ENCODE results near the gene MTR.

Gene MTR

DNA sequence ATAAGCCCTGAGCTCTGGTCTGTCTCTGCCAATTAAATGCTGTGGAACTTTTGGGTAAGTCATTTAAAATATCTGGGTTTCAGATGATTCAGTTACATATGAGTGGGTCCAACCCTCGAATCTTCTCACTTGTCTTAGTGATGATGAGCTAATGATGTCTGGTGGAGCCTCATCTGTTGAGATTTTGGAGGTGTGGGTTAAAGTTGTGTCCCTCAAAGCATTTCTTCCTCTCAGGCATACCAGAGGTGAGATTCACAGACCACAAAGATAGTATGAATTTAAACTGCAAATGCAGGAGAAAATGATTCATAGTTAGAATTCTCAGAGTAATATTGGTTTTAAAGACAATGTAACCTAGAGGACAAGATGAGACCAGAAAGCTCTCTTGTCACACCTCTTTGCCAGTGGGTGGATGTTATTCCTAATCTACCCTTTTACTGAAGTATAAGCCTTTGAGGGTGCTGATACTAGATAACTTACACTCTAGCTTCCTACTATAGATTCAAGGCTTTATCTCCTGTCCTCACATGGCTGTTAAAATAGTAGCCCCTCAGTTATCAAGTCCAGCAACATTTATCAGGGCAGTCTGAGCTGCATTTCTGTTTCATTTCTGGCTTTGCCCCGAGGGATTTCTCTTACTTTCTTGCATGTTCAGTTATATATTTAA, 118.4 kb downstream of the MTR start:
- no peak for DNase-seq

DNA sequence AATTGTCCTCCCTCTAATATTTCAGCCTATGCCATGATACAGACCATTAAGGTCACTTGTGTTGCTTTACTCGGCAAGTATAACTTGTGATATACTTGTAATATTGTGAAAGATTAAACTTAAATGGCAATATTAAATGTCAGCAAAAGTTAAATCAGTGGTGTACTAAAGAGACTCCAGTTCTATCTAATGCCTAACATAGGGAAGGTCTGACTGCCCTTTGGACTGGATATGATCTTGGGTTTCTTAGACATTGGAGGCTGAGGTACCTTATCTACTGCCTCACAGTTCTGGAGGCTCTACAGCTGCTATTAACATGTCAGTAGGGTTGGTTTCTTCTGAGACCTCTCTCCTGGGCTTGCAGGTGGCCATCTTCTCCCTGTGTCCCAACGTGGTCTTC, 119.3 kb downstream of the MTR start:
- DNase-seq: no peak

DNA sequence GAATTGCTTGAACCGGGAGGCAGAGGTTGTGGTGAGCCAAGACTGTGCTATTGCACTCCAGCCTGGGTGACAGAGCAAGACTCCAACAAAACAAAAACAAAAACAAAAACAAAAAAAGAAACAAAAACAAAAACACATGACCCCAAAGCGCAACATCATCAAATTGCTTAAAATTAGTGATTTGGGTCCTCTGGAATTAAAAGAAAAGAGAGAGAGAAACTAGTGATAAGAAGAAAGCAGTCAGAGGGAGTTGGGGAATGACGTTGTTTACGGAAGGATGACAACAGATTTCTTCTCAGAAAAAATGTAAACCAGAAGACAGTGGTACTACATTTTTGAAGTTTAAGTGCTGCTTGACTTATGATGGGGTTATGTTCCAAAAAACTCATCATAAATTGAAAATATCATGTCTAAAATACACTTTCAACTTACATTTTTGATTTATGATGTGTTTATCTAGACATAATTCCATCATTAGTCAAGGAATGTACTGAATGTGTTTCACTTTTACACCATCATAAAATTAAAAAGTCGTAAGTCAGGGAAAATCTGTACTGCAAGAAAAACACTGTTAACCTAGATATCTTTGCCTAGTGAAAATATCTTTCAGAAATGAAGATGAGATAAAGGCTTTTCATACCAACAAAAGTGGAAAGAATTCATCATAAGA, 121.2 kb downstream of the MTR start:
- no peak for DNase-seq

DNA sequence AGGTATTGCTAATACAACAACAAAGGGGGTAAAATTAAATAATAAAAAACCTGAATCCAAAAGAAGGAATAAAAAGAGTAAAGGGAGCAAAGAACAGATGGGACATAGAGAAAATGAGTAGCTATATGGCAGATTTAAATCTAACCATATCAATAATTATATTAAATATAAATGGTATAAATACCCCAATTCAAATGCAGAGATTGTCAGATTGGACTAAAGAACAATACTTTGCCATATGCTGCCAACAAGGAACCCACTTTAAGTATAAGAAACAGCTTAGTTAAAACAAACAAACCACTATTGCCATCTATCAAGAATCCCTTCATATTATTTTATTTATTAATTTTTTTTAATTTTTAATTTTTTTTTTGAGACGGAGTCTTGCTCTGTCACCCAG, 122.4 kb downstream of the MTR start:
- DNase-seq: no peak

DNA sequence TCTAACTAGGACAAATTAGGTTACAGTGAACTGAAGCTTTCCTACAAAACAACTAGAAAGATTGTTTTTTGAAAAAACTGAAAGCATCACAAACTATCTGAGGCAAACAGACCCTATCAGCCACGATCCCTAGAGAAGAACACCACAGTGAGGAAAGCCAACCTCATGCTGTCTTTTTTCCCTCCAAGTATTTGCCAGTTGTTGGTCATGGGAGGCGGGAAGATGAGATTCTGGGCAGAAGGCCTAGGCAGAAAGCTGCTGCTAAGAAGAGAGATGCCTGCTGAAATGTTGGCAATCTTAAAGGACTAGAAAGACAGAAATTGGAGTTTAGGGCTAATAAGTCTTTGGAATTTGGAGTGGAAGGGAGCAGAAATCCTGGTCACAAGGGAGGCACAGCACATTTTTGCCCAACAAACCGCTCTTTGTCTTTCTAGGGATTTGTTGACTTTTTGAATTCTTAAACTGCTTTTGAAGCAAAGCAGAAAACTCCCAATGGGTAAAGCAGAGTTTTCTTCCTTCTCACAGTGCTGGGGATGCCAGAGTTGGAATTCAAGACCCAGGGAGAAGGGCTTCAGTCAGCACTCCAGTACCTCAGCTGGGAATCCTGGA, 125.3 kb downstream of the MTR start:
- no peak for DNase-seq

DNA sequence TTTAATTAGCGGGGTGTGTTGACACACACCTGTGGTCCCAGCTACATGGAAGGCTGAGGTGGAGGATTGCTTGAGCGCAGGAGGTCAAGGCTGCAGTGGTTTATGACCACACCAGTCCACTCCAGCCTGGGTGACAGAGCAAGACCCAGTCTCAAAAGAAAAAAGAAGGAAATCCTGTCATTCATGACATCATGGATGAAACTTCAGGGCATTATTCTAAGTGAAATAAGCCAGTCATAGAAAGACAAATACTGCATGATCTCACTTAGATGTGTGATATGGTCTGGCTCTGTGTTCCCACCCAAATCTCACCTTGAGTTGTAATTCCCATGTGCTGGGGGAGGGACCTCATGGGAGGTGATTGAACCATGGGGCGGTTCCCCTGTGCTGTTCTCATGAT, 126.5 kb downstream of the MTR start:
- DNase-seq: no peak

DNA sequence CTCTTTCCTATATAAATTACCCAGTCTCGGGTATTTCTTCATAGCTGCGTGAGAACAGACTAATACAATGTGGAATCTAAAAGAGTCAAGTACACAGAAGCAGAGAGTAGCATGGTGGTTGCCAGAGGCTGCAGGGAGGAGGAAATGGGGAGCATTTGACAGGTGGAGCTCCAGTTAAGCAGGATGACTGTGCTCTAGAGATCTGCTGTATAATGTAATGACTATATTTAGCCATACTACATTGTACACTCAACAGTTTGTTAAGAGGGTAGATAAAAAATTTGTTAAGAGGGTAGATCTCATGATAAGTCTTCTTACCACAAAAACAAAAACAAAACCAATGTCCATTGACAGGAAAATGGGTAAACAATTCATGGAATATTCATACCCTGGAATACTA, 127.1 kb downstream of the MTR start:
- no peak for DNase-seq

DNA sequence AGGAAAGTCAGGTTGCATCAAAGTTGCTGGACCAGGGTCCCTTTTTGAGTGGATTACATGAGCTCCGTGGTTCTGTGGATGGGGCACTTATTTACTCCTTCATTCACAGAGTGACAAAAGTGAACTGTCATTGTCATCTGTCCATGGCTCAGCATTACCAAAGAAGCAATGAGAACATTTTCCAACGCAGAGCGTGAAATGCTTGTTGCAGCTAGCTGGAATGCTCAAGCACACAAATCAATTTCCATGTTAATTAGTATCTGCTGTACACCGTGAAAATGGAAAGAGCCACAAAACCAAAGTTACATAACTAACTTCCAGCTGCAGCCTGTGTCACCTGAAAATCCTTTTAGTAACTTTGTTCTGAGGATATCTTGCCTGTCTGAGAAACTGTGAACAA, 130.3 kb downstream of the MTR start:
- DNase-seq: no peak

DNA sequence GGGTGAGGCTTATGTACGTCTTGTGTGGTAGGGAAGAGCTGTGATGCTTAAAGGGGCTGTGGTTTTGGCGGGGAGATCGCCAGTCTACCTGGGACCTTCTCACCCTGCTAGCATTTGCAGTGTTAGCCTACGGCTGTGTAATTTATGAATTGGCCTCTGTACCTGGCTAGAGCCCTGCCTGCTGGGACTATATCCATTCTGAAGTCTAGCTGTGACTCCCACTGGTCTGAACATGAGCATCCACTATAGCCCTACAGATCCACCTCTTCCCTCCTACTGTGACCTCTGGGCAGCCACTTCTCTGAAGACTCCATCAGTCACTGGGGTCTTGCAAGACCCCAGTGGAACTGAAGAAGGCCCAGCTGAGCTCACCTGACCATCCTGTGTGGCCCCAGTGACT, 135.4 kb downstream of the MTR start:
- no peak for DNase-seq

DNA sequence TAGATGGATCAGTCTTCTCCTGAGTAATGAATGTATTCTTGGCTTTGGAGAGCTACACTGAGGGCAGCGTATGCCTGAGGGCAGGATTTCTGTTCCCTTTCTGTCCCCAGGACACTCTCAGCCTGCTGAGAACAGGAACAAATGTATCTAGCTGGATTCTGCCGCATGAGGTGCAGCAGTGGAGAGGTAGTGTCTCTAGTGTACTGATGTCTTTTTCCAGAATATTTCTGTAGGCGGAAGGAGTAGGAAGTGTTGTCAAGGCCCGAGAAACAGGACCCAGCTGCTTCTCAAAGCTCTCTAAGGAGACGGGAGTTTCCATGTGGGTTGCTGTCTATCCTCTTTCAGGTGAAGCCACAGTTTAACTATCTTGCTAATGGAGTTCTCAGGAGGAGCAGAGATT, 143.7 kb downstream of the MTR start:
- no peak for DNase-seq

DNA sequence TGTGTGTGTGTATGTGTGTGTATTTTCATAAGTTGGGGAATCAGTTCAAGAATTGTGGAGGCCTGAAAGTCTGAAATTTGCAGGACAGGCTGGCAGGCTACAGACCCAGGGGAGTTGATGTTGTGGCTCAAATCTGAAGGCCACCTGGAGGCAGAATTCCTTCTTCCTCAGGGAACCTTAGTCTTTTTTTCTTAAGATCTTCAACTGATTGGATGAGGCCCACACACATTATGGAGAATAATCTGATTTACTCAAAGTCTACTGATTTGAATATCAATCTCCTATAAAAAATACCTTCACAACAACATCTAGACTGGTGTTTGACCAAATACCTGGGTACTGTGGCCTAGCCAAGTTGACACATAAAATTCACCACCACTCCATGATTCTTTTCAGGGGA, 147.3 kb downstream of the MTR start:
- DNase-seq: no peak

DNA sequence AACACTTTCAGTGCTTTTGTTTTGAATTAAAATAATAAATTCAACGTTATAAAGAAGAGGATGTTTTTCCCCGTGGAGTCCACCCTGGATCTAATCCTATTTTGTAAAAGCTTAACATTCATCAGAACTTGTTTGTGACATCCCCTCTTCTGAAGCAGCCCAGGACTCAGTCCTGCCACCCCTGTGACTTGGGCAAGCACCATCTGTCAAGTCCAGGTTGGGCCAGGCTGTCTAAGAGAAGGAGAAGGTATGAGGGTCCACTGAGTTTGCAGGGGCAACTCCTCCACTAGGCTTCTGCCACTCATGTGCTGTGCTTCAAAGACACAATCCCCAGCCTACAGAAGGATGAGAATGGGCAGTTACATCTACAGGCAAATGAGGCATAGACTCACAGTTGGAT, 149.5 kb downstream of the MTR start:
- DNase-seq: no peak

DNA sequence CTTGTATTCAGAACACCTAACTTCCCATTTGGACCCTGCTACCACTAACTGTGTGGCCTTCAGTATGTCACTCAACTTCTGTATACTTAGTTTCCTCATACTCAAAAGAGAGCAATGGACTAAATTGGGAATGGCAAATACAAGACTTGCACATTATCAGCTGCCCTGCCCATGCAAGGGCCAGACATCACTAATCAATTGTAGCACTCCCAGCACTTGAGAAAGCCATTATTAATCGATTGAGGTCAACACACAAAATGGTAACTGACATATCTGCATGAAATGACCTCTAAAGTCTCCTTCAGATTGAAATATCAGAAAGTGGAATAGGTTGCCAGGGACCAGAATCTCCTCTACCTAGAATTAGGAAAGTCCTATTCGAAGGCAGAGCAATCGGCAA, 149.9 kb downstream of the MTR start:
- DNase-seq: no peak

DNA sequence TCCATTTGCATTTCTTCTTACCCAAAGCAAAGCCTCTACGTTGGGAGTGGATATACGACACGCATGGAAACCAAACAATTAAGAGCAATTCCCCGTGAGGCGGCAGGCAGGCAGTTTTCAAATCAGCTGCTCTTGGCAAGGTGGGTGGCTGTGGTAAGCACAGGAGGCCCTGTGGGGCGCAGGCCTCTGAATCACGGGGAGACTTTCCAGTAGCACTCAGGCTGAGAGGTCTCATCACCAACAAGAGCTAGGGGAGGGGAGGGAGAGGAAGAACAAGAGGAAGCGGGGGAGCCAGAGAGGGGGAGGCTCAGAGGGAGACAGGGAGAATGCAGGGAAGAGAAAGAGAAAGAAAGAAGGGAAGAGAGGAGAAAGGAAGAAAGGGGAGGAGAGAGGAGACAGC, 152.7 kb downstream of the MTR start:
- DNase-seq: no peak

DNA sequence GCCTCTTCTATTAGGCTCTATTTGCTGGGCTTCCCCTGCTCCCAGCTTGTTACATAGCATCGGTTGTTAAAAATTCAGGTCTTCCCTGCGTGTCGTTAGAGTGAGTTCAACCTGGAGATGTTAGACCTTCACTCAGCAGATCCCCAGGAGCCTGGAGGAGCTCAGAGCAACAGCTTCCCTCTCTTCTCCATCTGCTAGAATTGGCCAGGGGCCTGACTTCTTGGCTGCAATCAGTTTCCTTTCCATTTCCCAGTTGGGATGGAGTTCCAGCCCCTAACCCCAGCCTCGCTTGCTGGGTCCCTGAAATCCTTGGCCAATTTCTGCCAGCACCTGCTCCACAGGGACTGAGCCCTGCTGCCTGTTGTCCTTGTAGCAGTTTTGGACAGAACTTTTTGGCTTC, 153.3 kb downstream of the MTR start:
- DNase-seq: no peak

DNA sequence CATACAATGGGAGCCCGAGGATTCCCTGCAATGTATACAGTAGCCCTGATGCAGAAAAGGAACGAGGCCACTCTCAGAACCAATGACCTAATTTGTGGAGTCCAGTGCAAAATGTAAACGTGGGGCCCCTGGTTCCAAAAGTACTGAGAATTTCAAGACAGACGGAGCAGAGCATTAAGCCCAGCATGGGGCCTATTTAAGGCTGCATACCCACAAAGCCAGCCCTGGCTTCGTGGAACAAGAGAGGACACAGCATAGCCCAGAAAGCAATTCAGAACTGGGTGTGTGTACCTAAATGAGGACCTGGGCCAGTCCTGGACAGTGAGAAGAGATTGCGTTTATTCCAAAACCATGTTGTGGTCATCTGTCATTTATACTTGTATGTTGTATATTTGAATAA, 153.9 kb downstream of the MTR start:
- no peak for DNase-seq

DNA sequence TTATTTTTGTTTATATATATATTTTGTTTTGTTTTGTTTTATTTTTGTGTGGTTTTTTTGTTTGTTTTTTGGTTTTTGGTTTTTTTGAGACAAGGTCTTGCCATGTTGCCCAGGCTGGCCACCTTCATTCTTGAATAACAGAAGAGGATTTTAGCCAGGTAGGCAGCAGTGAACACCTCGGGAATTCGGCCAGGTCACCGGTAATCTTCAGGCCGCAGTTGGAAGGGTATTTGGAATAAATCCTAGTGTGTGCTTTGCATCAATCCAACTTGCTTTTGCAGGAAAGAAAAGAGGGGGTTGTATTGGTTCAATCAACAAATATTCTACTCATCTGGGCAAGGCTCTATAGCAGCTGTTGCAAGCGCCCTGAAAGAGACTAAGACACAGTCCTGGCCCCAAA, 155.3 kb downstream of the MTR start:
- no peak for DNase-seq

DNA sequence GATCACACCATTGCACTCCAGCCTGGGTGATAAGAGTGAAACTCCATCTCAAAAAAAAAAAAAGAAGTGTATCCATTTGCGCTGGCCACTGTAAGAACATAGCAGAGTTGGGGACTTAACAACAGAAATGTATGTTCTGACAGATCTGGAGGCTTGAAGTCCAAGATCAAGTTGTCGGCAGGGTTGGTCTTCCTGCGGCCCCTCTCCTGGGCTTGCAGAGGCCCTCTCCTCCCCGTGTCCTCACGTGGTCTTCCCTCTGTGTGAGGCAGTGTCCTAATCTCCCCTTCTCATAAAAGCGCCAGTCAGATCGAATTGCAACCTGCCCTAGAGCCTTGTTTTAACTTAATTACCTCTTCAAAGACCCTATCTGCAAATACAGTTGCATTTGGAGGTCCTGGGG, 156.6 kb downstream of the MTR start:
- no peak for DNase-seq

DNA sequence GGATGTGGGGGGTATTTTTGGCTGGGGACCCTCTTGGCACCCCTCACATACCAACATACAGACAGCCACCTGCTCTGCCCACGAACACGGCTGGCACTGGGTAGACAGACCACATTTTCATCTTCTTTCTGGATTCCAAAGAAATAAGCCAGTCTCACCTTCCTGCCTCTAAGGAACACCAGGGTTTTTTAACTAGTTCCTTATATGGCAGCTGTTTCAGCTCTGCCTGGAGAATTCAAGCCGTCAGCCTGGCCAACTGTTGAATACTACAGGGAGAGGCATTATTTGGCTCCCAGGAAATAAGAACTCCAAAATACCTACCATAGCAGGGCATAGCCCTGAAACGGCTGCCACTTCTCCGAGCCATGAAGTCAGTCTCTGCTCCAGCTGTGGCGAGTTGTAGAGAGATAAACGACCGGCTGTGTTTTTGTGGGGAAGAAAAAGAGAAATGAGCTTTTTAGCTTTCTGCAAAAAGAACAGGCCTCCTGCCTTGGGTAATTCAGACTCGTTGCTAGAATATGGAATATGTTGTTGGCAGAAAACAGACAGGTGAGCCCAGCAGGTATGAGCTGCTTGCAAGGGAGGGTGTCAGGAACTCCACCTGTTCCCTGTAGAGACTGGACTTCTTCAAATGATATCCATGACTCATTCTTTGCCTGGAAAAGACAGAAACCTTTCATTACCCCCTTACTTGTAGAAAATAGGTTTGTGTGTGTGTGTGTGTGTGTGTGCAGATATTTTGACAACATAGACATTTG, 157.3 kb downstream of the MTR start:
- no peak for DNase-seq

DNA sequence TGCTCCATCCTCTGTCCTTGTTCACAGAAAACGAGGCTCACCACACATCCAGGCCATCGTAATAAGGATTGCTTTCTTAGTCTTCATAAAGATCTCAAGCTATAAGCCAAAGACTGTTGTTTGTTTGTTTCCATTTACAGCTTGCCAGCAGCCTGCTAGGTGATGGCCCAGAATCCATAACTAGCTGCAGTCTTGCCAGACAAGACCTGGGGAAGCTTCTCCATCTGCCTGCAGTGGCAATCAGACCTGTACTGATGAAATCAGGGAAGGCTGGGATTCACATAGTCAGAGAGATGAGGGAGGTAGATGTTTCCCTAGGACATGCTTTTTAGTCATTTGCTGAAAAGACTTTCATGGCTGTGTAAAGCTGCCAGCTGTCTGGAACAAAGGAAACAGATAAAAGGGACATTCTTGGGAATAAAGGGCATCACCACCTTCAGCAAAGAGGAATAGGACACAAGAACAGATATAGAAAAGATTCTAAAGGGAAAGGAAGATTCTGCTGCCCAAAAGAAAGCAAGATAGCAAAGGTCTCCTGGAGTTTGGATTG, 158.1 kb downstream of the MTR start:
- DNase-seq: no peak
